Measurements from ENCODE around the gene USP1. TPM values are rescaled to one million over a fixed set of nuclear protein-coding genes. Genes with fewer than 3 reads are reported as not detected.

Gene USP1
- total and polyA plus RNA-seq, 2 donors (not counting 3 experiments of a cell fraction or from before 2014, with no cell fraction given), result 7.0 to 38.4 TPM

- Histone ChIP-seq H3K27me3 (ENCODE audit: control insufficient read depth in 2 of 2, insufficient read depth in 2 of 2, low read length in 2 of 2) (no peaks in the 10 kb centered on the region), H3K36me3 (ENCODE audit: control insufficient read depth in 2 of 2, extremely low read depth in 1 of 2, insufficient read depth in 2 of 2, low read length in 2 of 2) (peaks cover 0 to 2% of the 10 kb centered on the region in 2 experiments), H3K9me3 (replicated peaks; ENCODE audit: control insufficient read depth, insufficient read depth, low read length) (no peaks in the 10 kb centered on the region), H3K4me2 (ENCODE audit: insufficient read depth, low read length) (no peak overlapping the region), H3K4me1 (ENCODE audit: control insufficient read depth, extremely low read depth, insufficient read depth, low read length) (no peaks in the 10 kb centered on the region), H3K4me3 (replicated peaks in 1 of 3; ENCODE audit: insufficient read depth in 1 of 3, low read depth in 1 of 3, low read length in 3 of 3) (no peak overlapping the region), H3K9ac (replicated peaks; ENCODE audit: extremely low read depth, insufficient read depth, low read length) (no peak overlapping the region), H2AFZ (ENCODE audit: low read depth, low read length) (no peak overlapping the region), H3K27ac (ENCODE audit: insufficient read depth, low read depth, low read length) (no peak overlapping the region), H3K79me2 (ENCODE audit: control insufficient read depth, insufficient read depth, low read length) (no peaks in the 10 kb centered on the region), H3K9me1 (replicated peaks; ENCODE audit: control insufficient read depth, extremely low read depth, insufficient read depth, low read length) (no peaks in the 10 kb centered on the region), H4K20me1 (replicated peaks; ENCODE audit: control insufficient read depth, extremely low read depth, insufficient read depth, low read length) (no peaks in the 10 kb centered on the region)
- ChIA-PET POLR2A (no interaction called here), CTCF (no interaction called here)
- DNase-seq (ENCODE audit: low read depth, low spot score) (no peak), FAIRE-seq (no peak)
- no TSS peak for BruUV-seq (replicated peaks)
- intact Hi-C loops (cut with micrococcal nuclease) (no loop called here), dilution Hi-C loops (cut with MboI; ENCODE audit: extremely low pct_ligation_motif_present, low sequenced_read_pairs) (no loop called here)
- TF ChIP-seq POLR2A (IDR thresholded peaks at IDR 0.05; ENCODE audit: low read depth, low read length) (no peak), JUN (IDR thresholded peaks at IDR 0.05; ENCODE audit: borderline replicate concordance, insufficient read depth, insufficient read length, low read depth) (no peak), EZH2 (IDR thresholded peaks at IDR 0.05; ENCODE audit: borderline replicate concordance, low read depth, low read length, severe bottlenecking) (no peak), POLR2AphosphoS5 (IDR thresholded peaks at IDR 0.05; ENCODE audit: insufficient read depth, low read depth, low read length) (no peak), GATA2 (IDR thresholded peaks at IDR 0.05; ENCODE audit: insufficient read depth, insufficient read length, low read depth, low read length) (no peak)
These were observed 44.8 kb downstream of the USP1 start for GRCh38 chr1:62481681-62482080.

- intact Hi-C loops (cut with micrococcal nuclease), result no loop called here
- DNase-seq (ENCODE audit: low read depth, low spot score), result no peak
- TF ChIP-seq MAX (IDR thresholded peaks at IDR 0.05; ENCODE audit: insufficient read depth, insufficient read length) (no peak), MYC (IDR thresholded peaks at IDR 0.05; ENCODE audit: low read depth, low read length) (no peak), EZH2 (IDR thresholded peaks at IDR 0.05; ENCODE audit: borderline replicate concordance, low read depth, low read length, severe bottlenecking) (no peak), POLR2A (IDR thresholded peaks at IDR 0.05; ENCODE audit: low read depth, low read length) (no peak), CTCF (IDR thresholded peaks at IDR 0.05; ENCODE audit: extremely low read depth in 1 of 2, insufficient read depth in 1 of 2, low read depth in 1 of 2, low read length in 2 of 2) (no peak), GATA2 (IDR thresholded peaks at IDR 0.05; ENCODE audit: insufficient read depth, insufficient read length, low read depth, low read length) (no peak), POLR2AphosphoS5 (IDR thresholded peaks at IDR 0.05; ENCODE audit: insufficient read depth, low read depth, low read length) (no peak), JUN (IDR thresholded peaks at IDR 0.05; ENCODE audit: borderline replicate concordance, insufficient read depth, insufficient read length, low read depth) (no peak), FOS (IDR thresholded peaks at IDR 0.05; ENCODE audit: borderline replicate concordance, insufficient read depth, low read length) (no peak)
- CTCF ChIA-PET, result interaction anchor here (1.3 kb wide), 1 partner anchor 240 kb away, joined by 3 read pairs; no protein-coding TSS in a partner anchor
- FAIRE-seq, result no peak
- POLR2A ChIA-PET, result no interaction called here
- Histone ChIP-seq H3K79me2 (ENCODE audit: control insufficient read depth, insufficient read depth, low read length) (no peaks in the 10 kb centered on the region), H3K36me3 (ENCODE audit: control insufficient read depth in 2 of 2, extremely low read depth in 1 of 2, insufficient read depth in 2 of 2, low read length in 2 of 2) (peaks cover 0 to 2% of the 10 kb centered on the region in 2 experiments), H3K9ac (replicated peaks; ENCODE audit: extremely low read depth, insufficient read depth, low read length) (no peak overlapping the region), H3K27ac (ENCODE audit: insufficient read depth, low read depth, low read length) (no peak overlapping the region), H2AFZ (ENCODE audit: low read depth, low read length) (no peak overlapping the region), H3K4me3 (replicated peaks in 1 of 3; ENCODE audit: insufficient read depth in 1 of 3, low read depth in 1 of 3, low read length in 3 of 3) (no peak overlapping the region), H3K9me1 (replicated peaks; ENCODE audit: control insufficient read depth, extremely low read depth, insufficient read depth, low read length) (no peaks in the 10 kb centered on the region), H3K27me3 (ENCODE audit: control insufficient read depth in 2 of 2, insufficient read depth in 2 of 2, low read length in 2 of 2) (no peaks in the 10 kb centered on the region), H3K4me1 (ENCODE audit: control insufficient read depth, extremely low read depth, insufficient read depth, low read length) (no peaks in the 10 kb centered on the region), H3K4me2 (ENCODE audit: insufficient read depth, low read length) (no peak overlapping the region), H3K9me3 (replicated peaks; ENCODE audit: control insufficient read depth, insufficient read depth, low read length) (no peaks in the 10 kb centered on the region), H4K20me1 (replicated peaks; ENCODE audit: control insufficient read depth, extremely low read depth, insufficient read depth, low read length) (no peaks in the 10 kb centered on the region)
- no TSS peak for BruUV-seq (replicated peaks)
- dilution Hi-C loops (cut with MboI; ENCODE audit: extremely low pct_ligation_motif_present, low sequenced_read_pairs), result no loop called here
These were observed 48.1 kb downstream of the USP1 start for GRCh38 chr1:62484824-62485468.
